Peyer's patch (tissue), 4 donors: ENCODE results near the gene ALDH1A2. TPM values are rescaled to one million over a fixed set of nuclear protein-coding genes. Genes with fewer than 3 reads are reported as not detected.
A peak's percentile ranks its signal among the peaks of the same experiment; 100 is the strongest.
"Not testable (repeated sequence)": the region's sequence is repeated elsewhere in the genome, so short reads cannot be mapped to it uniquely, and the experiment has no call there.

Experiments
- DNase-seq, 3 donors: peaks; one replicate each; pipeline ENCODE4 v3.0.0-alpha.2; 2017 to 2019
- H3K27ac ChIP-seq, 4 donors: fragments of 200-600 bp; sonication (generic); one replicate each; pipeline ENCODE4 v1.5.1; 2016 to 2019
- H3K27me3 ChIP-seq, 2 donors: fragments of 200-600 bp; sonication (generic); one replicate each; pipeline ENCODE4 v1.5.1; 2019
- H3K36me3 ChIP-seq, 3 donors: fragments of 200-600 bp; sonication (generic); one replicate each; pipeline ENCODE4 v1.5.1; 2016 to 2019
- H3K4me1 ChIP-seq, 4 donors: fragments of 200-600 bp; sonication (generic); one replicate each; pipeline ENCODE4 v1.5.1; 2016 to 2019
- H3K4me3 ChIP-seq, 4 donors: fragments of 200-600 bp; sonication (generic); 1 replicate in 3 of 4; 2 replicates in 1 of 4; pipeline ENCODE4 v1.5.1; 2016 to 2019; ENCODE audit warnings: mild to moderate bottlenecking in 1 of 4
- H3K9me3 ChIP-seq, 4 donors: fragments of 200-600 bp; sonication (generic); one replicate each; pipeline ENCODE4 v1.5.1; 2016 to 2019; ENCODE audit warnings: mild to moderate bottlenecking in 1 of 4
- CTCF ChIP-seq, 6 experiments: fragments of 450-650 bp in 4 of 6; fragments of 200-600 bp in 2 of 6; sonication (generic) in 1 of 6; IDR thresholded peaks; one replicate each; pipeline ENCODE4 v1.5.1; 2017 to 2019; ENCODE audit warnings: antibody characterized with exemption in 6 of 6, mild to moderate bottlenecking in 3 of 6, moderate library complexity in 1 of 6
- POLR2A ChIP-seq, 2 donors: fragments of 450-650 bp; IDR thresholded peaks; one replicate each; pipeline ENCODE4 v1.5.1; 2017; ENCODE audit warnings: antibody characterized with exemption in 2 of 2, mild to moderate bottlenecking in 2 of 2, moderate library complexity in 2 of 2
- total RNA-seq, 4 donors: library from RNA; depleted of rRNA; stranded (reverse); fragments of >200 nt; gene quantifications; one replicate each; pipeline ENCODE4 v1.1.0, GENCODE V29; 2016

Gene ALDH1A2
- total RNA-seq, 4 donors from 2014 or later: 1.1 to 13.1 (median 10.0) TPM; not detected in 1

- TF ChIP-seq CTCF (IDR thresholded peaks at IDR 0.05) (no peak), POLR2A (IDR thresholded peaks at IDR 0.05) (no peak)
- no peaks in the 10 kb centered on the region for H3K27me3 ChIP-seq
- peak overlapping the region in 2 of 4 donors; percentile 32 to 51 for H3K27ac ChIP-seq
- no peak overlapping the region for H3K4me3 ChIP-seq
- H3K9me3 ChIP-seq: no peaks in the 10 kb centered on the region
- no peak for DNase-seq
- peaks cover 0 to 23% (median 1%) of the 10 kb centered on the region in 4 donors for H3K4me1 ChIP-seq
- no peaks in the 10 kb centered on the region for H3K36me3 ChIP-seq
These were observed 26.2 kb downstream of the ALDH1A2 start for GRCh38 chr15:58039079-58040035.

- H3K4me3 ChIP-seq: no peak overlapping the region
- no peak for DNase-seq
- no peak for TF ChIP-seq CTCF (IDR thresholded peaks at IDR 0.05)
- peaks cover 0 to 23% (median 1%) of the 10 kb centered on the region in 4 donors for H3K4me1 ChIP-seq
- no peaks in the 10 kb centered on the region for H3K9me3 ChIP-seq
- H3K27me3 ChIP-seq: no peaks in the 10 kb centered on the region
- H3K27ac ChIP-seq: peak overlapping the region in 2 of 4 donors; percentile 32 to 51
- no peaks in the 10 kb centered on the region for H3K36me3 ChIP-seq
These were observed 27.0 kb downstream of the ALDH1A2 start for GRCh38 chr15:58038426-58039078.

- peaks cover 0 to 23% (median 1%) of the 10 kb centered on the region in 4 donors for H3K4me1 ChIP-seq
- no peak for TF ChIP-seq CTCF (IDR thresholded peaks at IDR 0.05)
- no peak for TF ChIP-seq POLR2A (IDR thresholded peaks at IDR 0.05)
- DNase-seq: no peak
- H3K36me3 ChIP-seq: no peaks in the 10 kb centered on the region
- no peak overlapping the region for H3K4me3 ChIP-seq
- H3K27ac ChIP-seq: peak overlapping the region in 1 of 4 donors; percentile 51
- no peaks in the 10 kb centered on the region for H3K9me3 ChIP-seq
- H3K27me3 ChIP-seq: no peaks in the 10 kb centered on the region
These were observed 27.7 kb downstream of the ALDH1A2 start for GRCh38 chr15:58037723-58038301.

- H3K27ac ChIP-seq: no peak overlapping the region
- H3K9me3 ChIP-seq: no peaks in the 10 kb centered on the region
- TF ChIP-seq CTCF (IDR thresholded peaks at IDR 0.05) (no peak), POLR2A (IDR thresholded peaks at IDR 0.05) (no peak)
These were observed 28.9 kb downstream of the ALDH1A2 start for GRCh38 chr15:58036579-58036978.

GRCh38 chr15:58028392-58028791 lies 37.1 kb downstream of the ALDH1A2 start:
- not testable (repeated sequence) for H3K4me3 ChIP-seq, H3K27ac ChIP-seq, H3K27me3 ChIP-seq, H3K36me3 ChIP-seq, H3K4me1 ChIP-seq, DNase-seq
- H3K9me3 ChIP-seq: peaks cover 0 to 22% (median 2%) of the 10 kb centered on the region in 4 donors

More at GRCh38 chr15:58036579-58036978, 28.9 kb downstream of the ALDH1A2 start:
- Histone ChIP-seq H3K4me3 (no peak overlapping the region), H3K36me3 (no peaks in the 10 kb centered on the region), H3K27me3 (no peaks in the 10 kb centered on the region), H3K4me1 (peaks cover 0 to 23% (median 1%) of the 10 kb centered on the region in 4 donors)
- DNase-seq: no peak
